Measurements from ENCODE around the gene PIP5K1A. TPM values are rescaled to one million over a fixed set of nuclear protein-coding genes. Genes with fewer than 3 reads are reported as not detected.

The PIP5K1A gene
- total RNA-seq, 1 donor, result 67.7 TPM

GRCh38 chr1:151286619-151287340, 88.4 kb downstream of the PIP5K1A start:
- Histone ChIP-seq H3K36me3 (ENCODE audit: insufficient read depth, low read length) (peaks cover 54% of the 10 kb centered on the region), H2AFZ (ENCODE audit: low read length) (no peak overlapping the region), H3K4me2 (ENCODE audit: insufficient read depth, low read length) (no peak overlapping the region), H3K27me3 (ENCODE audit: insufficient read depth, low read length) (no peaks in the 10 kb centered on the region), H4K20me1 (ENCODE audit: insufficient read depth, low read length) (peaks cover 24% of the 10 kb centered on the region), H3K4me3 (ENCODE audit: insufficient read depth, low read length) (no peak overlapping the region), H3K4me1 (ENCODE audit: insufficient read depth, low read length) (peaks cover 4% of the 10 kb centered on the region), H3K9me3 (ENCODE audit: low read depth, low read length) (no peaks in the 10 kb centered on the region), H3K79me2 (ENCODE audit: insufficient read depth, low read length) (peaks cover 44% of the 10 kb centered on the region), H3K27ac (ENCODE audit: low read depth, low read length) (no peak overlapping the region)
- TF ChIP-seq, protein P1, sequence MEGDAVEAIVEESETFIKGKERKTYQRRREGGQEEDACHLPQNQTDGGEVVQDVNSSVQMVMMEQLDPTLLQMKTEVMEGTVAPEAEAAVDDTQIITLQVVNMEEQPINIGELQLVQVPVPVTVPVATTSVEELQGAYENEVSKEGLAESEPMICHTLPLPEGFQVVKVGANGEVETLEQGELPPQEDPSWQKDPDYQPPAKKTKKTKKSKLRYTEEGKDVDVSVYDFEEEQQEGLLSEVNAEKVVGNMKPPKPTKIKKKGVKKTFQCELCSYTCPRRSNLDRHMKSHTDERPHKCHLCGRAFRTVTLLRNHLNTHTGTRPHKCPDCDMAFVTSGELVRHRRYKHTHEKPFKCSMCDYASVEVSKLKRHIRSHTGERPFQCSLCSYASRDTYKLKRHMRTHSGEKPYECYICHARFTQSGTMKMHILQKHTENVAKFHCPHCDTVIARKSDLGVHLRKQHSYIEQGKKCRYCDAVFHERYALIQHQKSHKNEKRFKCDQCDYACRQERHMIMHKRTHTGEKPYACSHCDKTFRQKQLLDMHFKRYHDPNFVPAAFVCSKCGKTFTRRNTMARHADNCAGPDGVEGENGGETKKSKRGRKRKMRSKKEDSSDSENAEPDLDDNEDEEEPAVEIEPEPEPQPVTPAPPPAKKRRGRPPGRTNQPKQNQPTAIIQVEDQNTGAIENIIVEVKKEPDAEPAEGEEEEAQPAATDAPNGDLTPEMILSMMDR (IDR thresholded peaks at IDR 0.05; ENCODE audit: extremely low read depth, low read depth, low read length), result no peak
- DNase-seq (ENCODE audit: insufficient read length, low spot score, missing footprints), result peak; percentile 76

GRCh38 chr1:151287341-151287699, 89.0 kb downstream of the PIP5K1A start:
- Histone ChIP-seq H3K36me3 (ENCODE audit: insufficient read depth, low read length) (peaks cover 59% of the 10 kb centered on the region), H2AFZ (ENCODE audit: low read length) (no peak overlapping the region), H3K4me2 (ENCODE audit: insufficient read depth, low read length) (no peak overlapping the region), H3K4me1 (ENCODE audit: insufficient read depth, low read length) (peaks cover 4% of the 10 kb centered on the region), H3K9me3 (ENCODE audit: low read depth, low read length) (no peaks in the 10 kb centered on the region), H3K4me3 (ENCODE audit: insufficient read depth, low read length) (no peak overlapping the region), H3K79me2 (ENCODE audit: insufficient read depth, low read length) (peaks cover 42% of the 10 kb centered on the region), H4K20me1 (ENCODE audit: insufficient read depth, low read length) (peaks cover 24% of the 10 kb centered on the region), H3K27me3 (ENCODE audit: insufficient read depth, low read length) (no peaks in the 10 kb centered on the region), H3K27ac (ENCODE audit: low read depth, low read length) (no peak overlapping the region)
- TF ChIP-seq, protein P1 (IDR thresholded peaks at IDR 0.05; ENCODE audit: extremely low read depth, low read depth, low read length), result no peak
- no peak for DNase-seq (ENCODE audit: insufficient read length, low spot score, missing footprints)

- H3K4me2 ChIP-seq (ENCODE audit: insufficient read depth, low read length), result no peak overlapping the region
- no peaks in the 10 kb centered on the region for H3K9me3 ChIP-seq (ENCODE audit: low read depth, low read length)
- TF ChIP-seq, protein P1 (IDR thresholded peaks at IDR 0.05; ENCODE audit: extremely low read depth, low read depth, low read length), result no peak
- H3K4me3 ChIP-seq (ENCODE audit: insufficient read depth, low read length), result no peak overlapping the region
- no peak overlapping the region for H2AFZ ChIP-seq (ENCODE audit: low read length)
- H3K36me3 ChIP-seq (ENCODE audit: insufficient read depth, low read length), result peaks cover 66% of the 10 kb centered on the region
- peaks cover 36% of the 10 kb centered on the region for H3K79me2 ChIP-seq (ENCODE audit: insufficient read depth, low read length)
- H3K27ac ChIP-seq (ENCODE audit: low read depth, low read length), result no peak overlapping the region
- DNase-seq (ENCODE audit: insufficient read length, low spot score, missing footprints), result peak; percentile 81
- H3K4me1 ChIP-seq (ENCODE audit: insufficient read depth, low read length), result peaks cover 4% of the 10 kb centered on the region
- peaks cover 24% of the 10 kb centered on the region for H4K20me1 ChIP-seq (ENCODE audit: insufficient read depth, low read length)
- no peaks in the 10 kb centered on the region for H3K27me3 ChIP-seq (ENCODE audit: insufficient read depth, low read length)
Measured at GRCh38 chr1:151287767-151288500, 89.6 kb downstream of the PIP5K1A start.

- peaks cover 69% of the 10 kb centered on the region for H3K36me3 ChIP-seq (ENCODE audit: insufficient read depth, low read length)
Measured at GRCh38 chr1:151288502-151288901, 90.2 kb downstream of the PIP5K1A start.

More at GRCh38 chr1:151288502-151288901, 90.2 kb downstream of the PIP5K1A start:
- no peak overlapping the region for H2AFZ ChIP-seq (ENCODE audit: low read length)
- TF ChIP-seq, protein P1 (IDR thresholded peaks at IDR 0.05; ENCODE audit: extremely low read depth, low read depth, low read length), result no peak
- peaks cover 24% of the 10 kb centered on the region for H4K20me1 ChIP-seq (ENCODE audit: insufficient read depth, low read length)
- DNase-seq (ENCODE audit: insufficient read length, low spot score, missing footprints), result no peak
- H3K27ac ChIP-seq (ENCODE audit: low read depth, low read length), result no peak overlapping the region
- no peak overlapping the region for H3K4me3 ChIP-seq (ENCODE audit: insufficient read depth, low read length)
- H3K27me3 ChIP-seq (ENCODE audit: insufficient read depth, low read length), result no peaks in the 10 kb centered on the region
- H3K4me2 ChIP-seq (ENCODE audit: insufficient read depth, low read length), result no peak overlapping the region
- peaks cover 3% of the 10 kb centered on the region for H3K4me1 ChIP-seq (ENCODE audit: insufficient read depth, low read length)
- H3K9me3 ChIP-seq (ENCODE audit: low read depth, low read length), result no peaks in the 10 kb centered on the region
- H3K79me2 ChIP-seq (ENCODE audit: insufficient read depth, low read length), result peaks cover 31% of the 10 kb centered on the region

Data from osteoblast (primary cell).